CD14-positive monocyte (primary cell): ENCODE data around the gene CDH8. TPM values are rescaled to one million over a fixed set of nuclear protein-coding genes. Genes with fewer than 3 reads are reported as not detected.

Experiments used
- DNase-seq, 3 donors: peaks; one replicate each; pipeline ENCODE4 v3.0.0-alpha.2; 2011 to 2022
- H2AFZ ChIP-seq: 2 replicates; pipeline ENCODE4 v1.6.0; 2012; ENCODE audit warnings: mild to moderate bottlenecking, low read depth, low read length, inconsistent platforms; ENCODE audit not compliant: insufficient read depth, poor library complexity, severe bottlenecking
- H3K27ac ChIP-seq, 2 donors: 1 replicate in 1 of 2; 2 replicates in 1 of 2; pipeline ENCODE4 v1.5.1; 2012 to 2013; ENCODE audit warnings: low read length in 2 of 2, control low read depth in 1 of 2, inconsistent platforms in 1 of 2, low read depth in 1 of 2, mild to moderate bottlenecking in 1 of 2
- H3K27me3 ChIP-seq, 2 donors: one replicate each; pipeline versions ENCODE4 v1.6.0 to v1.6.1; 2011 to 2013; ENCODE audit warnings: low read length in 2 of 2; ENCODE audit not compliant: control insufficient read depth in 2 of 2, insufficient read depth in 2 of 2
- H3K36me3 ChIP-seq, 2 donors: replicated peaks in 1 of 2; 1 replicate in 1 of 2; 2 replicates in 1 of 2; pipeline versions ENCODE4 v1.5.1 to v1.6.1; 2012 to 2013; ENCODE audit warnings: low read length in 2 of 2, control low read depth in 1 of 2, inconsistent platforms in 1 of 2, mild to moderate bottlenecking in 1 of 2; ENCODE audit not compliant: insufficient read depth in 2 of 2, control insufficient read depth in 1 of 2
- H3K4me1 ChIP-seq, 2 donors: 1 replicate in 1 of 2; 2 replicates in 1 of 2; pipeline versions ENCODE4 v1.5.1 to v1.6.1; 2012 to 2013; ENCODE audit warnings: low read length in 2 of 2, control low read depth in 1 of 2, inconsistent platforms in 1 of 2, mild to moderate bottlenecking in 1 of 2, moderate library complexity in 1 of 2; ENCODE audit not compliant: insufficient read depth in 2 of 2, control insufficient read depth in 1 of 2
- H3K4me2 ChIP-seq: replicated peaks from 2 replicates; pipeline ENCODE3; 2012; ENCODE audit warnings: low read length, moderate library complexity, mild to moderate bottlenecking; ENCODE audit not compliant: poor library complexity, severe bottlenecking; ENCODE audit errors: extremely low read depth
- H3K4me3 ChIP-seq, 3 experiments: fragments of 200-600 bp in 1 of 3; sonication (generic) in 1 of 3; replicated peaks in 1 of 3; 1 replicate in 2 of 3; 2 replicates in 1 of 3; pipeline ENCODE4 v1.5.1; 2011 to 2013; ENCODE audit warnings: low read length in 3 of 3, mild to moderate bottlenecking in 3 of 3, control low read depth in 2 of 3, low read depth in 2 of 3, inconsistent platforms in 1 of 3, moderate library complexity in 1 of 3
- H3K79me2 ChIP-seq: 2 replicates; pipeline ENCODE4 v1.6.0; 2012; ENCODE audit warnings: mild to moderate bottlenecking, control low read depth, inconsistent platforms, low read length, moderate library complexity; ENCODE audit not compliant: insufficient read depth
- H3K9ac ChIP-seq: 2 replicates; pipeline ENCODE4 v1.6.0; 2017; ENCODE audit warnings: low read length, mild to moderate bottlenecking; ENCODE audit not compliant: insufficient read depth, poor library complexity, severe bottlenecking
- H3K9me3 ChIP-seq, 2 donors: replicated peaks in 1 of 2; 1 replicate in 1 of 2; 2 replicates in 1 of 2; pipeline versions ENCODE4 v1.5.1 to v1.6.1; 2012 to 2013; ENCODE audit warnings: low read length in 2 of 2, control low read depth in 1 of 2; ENCODE audit not compliant: control insufficient read depth in 1 of 2, insufficient read depth in 1 of 2
- H4K20me1 ChIP-seq: 2 replicates; pipeline ENCODE4 v1.6.0; 2012; ENCODE audit warnings: mild to moderate bottlenecking, low read length, control low read depth, moderate library complexity; ENCODE audit not compliant: insufficient read depth
- H3K27ac Mint-ChIP-seq, 7 donors: one replicate each; pipeline ENCODE4 v1.8.0; 2020; ENCODE audit warnings: mild to moderate bottlenecking in 7 of 7, mixed read lengths in 7 of 7, moderate library complexity in 6 of 7, inconsistent platforms in 2 of 7
- H3K27me3 Mint-ChIP-seq, 3 donors: one replicate each; pipeline ENCODE4 v1.8.0; 2021 to 2022; ENCODE audit warnings: low read depth in 3 of 3, mild to moderate bottlenecking in 3 of 3, mixed read lengths in 3 of 3, moderate library complexity in 3 of 3, inconsistent platforms in 1 of 3
- H3K36me3 Mint-ChIP-seq, 2 donors: one replicate each; pipeline ENCODE4 v1.8.0; 2020; ENCODE audit warnings: mixed read lengths in 2 of 2, inconsistent platforms in 1 of 2, mild to moderate bottlenecking in 1 of 2
- H3K4me1 Mint-ChIP-seq: one replicate; pipeline ENCODE4 v1.8.0; 2020; ENCODE audit warnings: mild to moderate bottlenecking, mixed read lengths
- H3K4me3 Mint-ChIP-seq, 2 donors: one replicate each; pipeline ENCODE4 v1.8.0; 2020; ENCODE audit warnings: mild to moderate bottlenecking in 2 of 2, mixed read lengths in 2 of 2, moderate library complexity in 1 of 2
- H3K9me3 Mint-ChIP-seq, 7 donors: one replicate each; pipeline ENCODE4 v1.8.0; 2020 to 2022; ENCODE audit warnings: mixed read lengths in 7 of 7, mild to moderate bottlenecking in 6 of 7, moderate library complexity in 6 of 7, inconsistent platforms in 2 of 7
- WGBS: methylation state at CpG from one replicate; pipeline ENCODE4 v1.1.5; 2013; ENCODE audit warnings: missing lambda C conversion rate; ENCODE audit not compliant: insufficient coverage; 5-methylcytosine and 5-hydroxymethylcytosine counted together
- intact Hi-C, 2 donors: fragments of 100-400 bp; cut with micrococcal nuclease; formaldehyde crosslinking; loops; one replicate each; pipeline versions ENCODE4 v1.15.0 to v1.15.1; 2023
- polyA plus RNA-seq, 3 donors: library from polyadenylated mRNA; depleted of rRNA in 1 of 3; unstranded in 2 of 3; stranded (reverse) in 1 of 3; fragments of 300-500 nt in 2 of 3; fragments of >200 nt in 1 of 3; fragmentation: Illumina TruSeq in 2 of 3; gene quantifications; 1 replicate in 2 of 3; 2 replicates in 1 of 3; pipeline ENCODE4 v1.2.3, GENCODE V29; 2012 to 2021
- TF ChIP-seq, protein P1 (sequence below): fragments of 200-600 bp; IDR thresholded peaks from one replicate; pipeline ENCODE4 v1.8.0; 2022; ENCODE audit warnings: antibody characterized with exemption, mild to moderate bottlenecking

The CDH8 gene
- polyA plus RNA-seq, 3 donors: not detected

DNA sequence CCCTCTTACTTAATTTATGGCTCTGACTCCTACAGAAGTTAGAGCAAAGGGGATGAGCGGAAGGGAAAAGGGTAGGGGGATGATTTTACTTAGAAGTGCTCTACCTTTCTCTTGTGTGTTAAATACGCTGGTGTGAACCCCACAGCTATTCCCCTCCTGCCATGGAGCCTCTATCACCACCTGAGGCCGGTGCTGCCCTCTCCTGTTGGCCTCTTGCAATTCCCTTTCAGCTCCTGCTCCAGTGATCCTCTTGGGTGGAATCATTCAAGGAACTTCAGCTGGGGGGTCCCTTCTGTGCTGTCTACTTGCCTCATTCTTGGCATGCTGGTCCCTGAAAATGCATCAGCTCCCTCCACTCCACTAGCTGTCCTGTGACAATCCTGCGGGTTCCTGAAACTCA is 41.8 kb upstream of the CDH8 start:
- Mint-ChIP-seq H3K4me3 (no peak overlapping the region), H3K36me3 (no peaks in the 10 kb centered on the region), H3K4me1 (no peaks in the 10 kb centered on the region), H3K27me3 (no peaks in the 10 kb centered on the region), H3K9me3 (peaks cover 0 to 3% (median 0%) of the 10 kb centered on the region in 7 donors), H3K27ac (peak overlapping the region in 1 of 7 donors; percentile 4)
- no peaks in the 10 kb centered on the region for H4K20me1 ChIP-seq
- no peak overlapping the region for H2AFZ ChIP-seq
- H3K4me2 ChIP-seq: no peak overlapping the region
- no peak overlapping the region for H3K4me3 ChIP-seq
- TF ChIP-seq, protein P1, sequence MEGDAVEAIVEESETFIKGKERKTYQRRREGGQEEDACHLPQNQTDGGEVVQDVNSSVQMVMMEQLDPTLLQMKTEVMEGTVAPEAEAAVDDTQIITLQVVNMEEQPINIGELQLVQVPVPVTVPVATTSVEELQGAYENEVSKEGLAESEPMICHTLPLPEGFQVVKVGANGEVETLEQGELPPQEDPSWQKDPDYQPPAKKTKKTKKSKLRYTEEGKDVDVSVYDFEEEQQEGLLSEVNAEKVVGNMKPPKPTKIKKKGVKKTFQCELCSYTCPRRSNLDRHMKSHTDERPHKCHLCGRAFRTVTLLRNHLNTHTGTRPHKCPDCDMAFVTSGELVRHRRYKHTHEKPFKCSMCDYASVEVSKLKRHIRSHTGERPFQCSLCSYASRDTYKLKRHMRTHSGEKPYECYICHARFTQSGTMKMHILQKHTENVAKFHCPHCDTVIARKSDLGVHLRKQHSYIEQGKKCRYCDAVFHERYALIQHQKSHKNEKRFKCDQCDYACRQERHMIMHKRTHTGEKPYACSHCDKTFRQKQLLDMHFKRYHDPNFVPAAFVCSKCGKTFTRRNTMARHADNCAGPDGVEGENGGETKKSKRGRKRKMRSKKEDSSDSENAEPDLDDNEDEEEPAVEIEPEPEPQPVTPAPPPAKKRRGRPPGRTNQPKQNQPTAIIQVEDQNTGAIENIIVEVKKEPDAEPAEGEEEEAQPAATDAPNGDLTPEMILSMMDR: no peak
- H3K4me1 ChIP-seq: no peaks in the 10 kb centered on the region
- 50% methylated on average over 3 of the region's 4 CpGs for WGBS
- H3K9ac ChIP-seq: no peak overlapping the region
- no peaks in the 10 kb centered on the region for H3K36me3 ChIP-seq
- H3K79me2 ChIP-seq: no peaks in the 10 kb centered on the region
- H3K27ac ChIP-seq: no peak overlapping the region
- no peaks in the 10 kb centered on the region for H3K9me3 ChIP-seq
- no peak for DNase-seq
- no peaks in the 10 kb centered on the region for H3K27me3 ChIP-seq
- intact Hi-C loops: no loop called here

DNA sequence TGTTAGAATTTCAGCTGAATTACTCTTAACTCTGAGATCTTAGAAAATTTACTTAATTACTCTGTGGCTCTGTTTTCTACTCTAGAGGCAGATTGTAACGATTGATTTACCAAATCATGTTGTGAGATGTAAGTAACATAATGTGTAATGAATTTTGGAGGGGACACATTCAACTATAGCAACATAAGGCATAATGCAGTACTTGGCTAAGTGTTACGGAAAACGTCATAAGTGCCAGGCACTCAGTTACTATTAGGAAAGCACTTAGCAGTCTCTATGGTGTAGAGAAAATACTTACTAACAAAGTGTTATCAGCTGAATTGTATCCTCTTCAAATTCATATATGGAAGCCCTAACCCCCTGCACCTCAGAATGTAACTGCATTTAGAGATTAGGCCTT is 40.6 kb upstream of the CDH8 start:
- no peak overlapping the region for H3K4me2 ChIP-seq
- H3K4me3 Mint-ChIP-seq: no peak overlapping the region
- H4K20me1 ChIP-seq: no peaks in the 10 kb centered on the region
- H3K27me3 ChIP-seq: no peaks in the 10 kb centered on the region
- peaks cover 0 to 1% (median 0%) of the 10 kb centered on the region in 3 donors for H3K27me3 Mint-ChIP-seq
- no peak overlapping the region for H3K9ac ChIP-seq
- H3K9me3 ChIP-seq: no peaks in the 10 kb centered on the region
- H3K4me1 Mint-ChIP-seq: no peaks in the 10 kb centered on the region
- H3K36me3 Mint-ChIP-seq: no peaks in the 10 kb centered on the region
- peaks cover 0 to 4% (median 0%) of the 10 kb centered on the region in 7 donors for H3K9me3 Mint-ChIP-seq
- H3K36me3 ChIP-seq: no peaks in the 10 kb centered on the region
- no peak overlapping the region for H2AFZ ChIP-seq
- WGBS: no CpG with 5 or more reads among the region's 3 CpGs
- no peak overlapping the region for H3K27ac Mint-ChIP-seq
- TF ChIP-seq, protein P1: no peak
- no peaks in the 10 kb centered on the region for H3K4me1 ChIP-seq
- intact Hi-C loops: no loop called here
- H3K4me3 ChIP-seq: no peak overlapping the region
- no peak for DNase-seq
- no peaks in the 10 kb centered on the region for H3K79me2 ChIP-seq
- no peak overlapping the region for H3K27ac ChIP-seq
